GM18907 (cell line): Measurements from ENCODE around the gene MCHR1.

Experiments
- ATAC-seq: cut with Tn5 transposase; IDR thresholded peaks from one replicate; pipeline ENCODE4 v1.9.1; 2021; ENCODE audit warnings: mild to moderate bottlenecking, moderate library complexity; ENCODE audit not compliant: unreplicated experiment

Gene MCHR1

GRCh38 chr22:40720538-40721256 lies 41.4 kb downstream of the MCHR1 start:
- no peak for ATAC-seq

GRCh38 chr22:40721266-40721665 lies 42.0 kb downstream of the MCHR1 start:
- no peak for ATAC-seq

GRCh38 chr22:40723396-40723933 lies 44.2 kb downstream of the MCHR1 start:
- ATAC-seq: no peak

DNA sequence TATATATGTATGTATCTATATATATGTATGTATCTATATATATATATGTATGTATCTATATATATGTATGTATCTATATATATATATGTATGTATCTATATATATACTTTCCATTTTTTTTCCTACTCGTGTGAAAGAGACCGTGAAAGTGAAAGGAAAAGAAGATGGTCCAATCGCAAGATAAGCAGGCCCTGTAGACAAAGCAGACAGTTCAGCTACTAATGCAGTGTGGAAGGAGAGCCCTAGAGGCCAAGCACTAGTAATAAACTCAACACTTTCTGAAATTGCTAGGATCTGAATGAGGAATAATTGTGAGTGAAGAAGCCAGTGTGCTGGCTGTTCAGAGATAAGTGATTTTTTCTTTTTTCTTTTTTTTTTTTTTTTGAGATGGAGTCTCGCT lies 47.2 kb downstream of the MCHR1 start:
- ATAC-seq: no peak

DNA sequence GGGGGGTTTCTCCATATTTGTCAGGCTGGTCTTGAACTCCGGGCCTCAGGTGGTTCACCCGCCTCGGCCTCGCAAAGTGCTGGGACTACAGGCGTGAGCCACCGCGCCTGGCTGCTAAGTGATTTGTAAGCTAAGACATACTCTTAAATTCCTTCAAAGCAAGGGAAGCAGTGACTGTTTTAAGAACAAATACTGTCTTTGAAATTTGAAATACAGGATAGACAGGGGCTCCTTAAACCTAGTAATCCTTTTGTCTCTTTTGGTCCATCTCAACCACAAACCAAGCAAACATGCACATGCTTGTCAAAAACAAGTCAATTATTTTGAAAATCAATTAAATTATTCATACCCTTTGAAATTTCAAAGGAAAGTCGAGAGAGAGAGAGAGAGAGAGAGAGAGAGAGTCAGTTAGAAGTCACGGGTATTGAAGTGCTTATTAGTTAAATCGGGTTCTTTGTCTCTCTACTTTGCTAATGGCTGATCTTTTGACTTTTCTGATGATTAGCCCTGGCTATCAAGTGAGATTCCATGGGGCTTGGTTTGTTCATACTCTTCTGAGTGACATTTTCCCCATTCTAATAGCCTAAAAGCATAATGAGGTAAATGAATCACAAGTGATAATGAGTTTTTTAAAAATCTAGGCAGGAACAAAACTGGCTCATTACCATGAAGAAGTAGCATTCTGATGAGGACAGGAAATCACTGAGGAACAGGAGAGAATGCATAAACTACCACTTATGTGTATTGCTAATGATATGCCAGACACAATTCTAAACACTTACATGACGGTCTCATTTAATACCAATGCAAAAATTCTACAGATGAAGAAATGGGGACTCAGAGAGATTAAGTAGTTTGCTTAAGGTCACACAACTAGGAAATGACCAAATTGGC lies 48.0 kb downstream of the MCHR1 start:
- no peak for ATAC-seq

DNA sequence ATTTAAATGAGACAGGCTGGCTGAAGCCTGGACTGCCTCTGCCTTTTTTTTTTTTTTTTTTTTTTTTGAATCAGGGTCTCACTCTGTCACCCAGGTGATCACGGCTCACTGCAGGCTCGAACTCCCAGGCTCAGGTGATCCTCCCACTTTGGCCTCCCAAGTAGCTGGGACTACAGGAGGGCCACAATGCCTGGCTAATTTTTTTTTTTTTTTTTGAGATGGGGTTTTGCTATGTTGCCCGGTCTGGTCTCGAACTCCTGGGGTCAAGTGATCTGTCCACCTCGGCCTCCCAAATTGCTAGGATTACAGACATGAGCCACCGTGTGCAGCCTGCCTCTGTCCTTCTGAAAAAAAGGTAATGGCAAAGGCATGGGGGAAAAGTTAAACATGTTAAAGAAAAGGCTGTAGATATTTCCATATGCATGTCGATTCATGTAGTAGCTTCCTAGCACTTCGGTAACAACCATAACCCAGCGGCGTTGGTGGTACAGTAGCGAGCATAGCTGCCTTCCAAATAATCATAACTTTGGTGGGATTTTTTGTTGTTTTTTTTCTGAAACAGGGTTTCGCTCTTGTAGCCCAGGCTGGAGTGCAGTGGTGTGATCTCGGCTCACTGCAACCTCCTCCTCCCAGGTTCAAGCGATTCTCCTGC lies 48.8 kb downstream of the MCHR1 start:
- no peak for ATAC-seq

DNA sequence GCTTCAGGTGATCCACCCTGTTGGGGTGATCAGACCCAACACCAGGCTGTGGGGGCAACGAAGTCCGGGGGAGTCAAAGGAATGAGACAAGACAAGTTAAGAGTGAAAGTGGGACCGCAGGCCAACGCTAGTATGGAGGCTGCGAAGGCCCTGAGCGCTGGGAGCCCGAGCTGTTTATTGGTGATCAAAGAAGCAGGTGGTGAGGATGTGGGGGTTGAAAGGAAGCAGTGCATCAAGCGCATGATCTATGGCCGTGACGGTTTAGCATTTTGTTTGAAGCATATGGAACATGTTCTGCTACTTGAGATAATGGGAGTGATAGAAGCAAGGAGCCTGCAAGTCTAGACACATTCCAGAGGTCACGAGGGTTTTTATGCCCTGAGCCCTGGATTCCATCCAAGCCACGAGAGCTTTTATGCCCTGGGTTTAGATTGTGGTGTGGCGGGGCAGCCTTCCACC lies 49.5 kb downstream of the MCHR1 start:
- ATAC-seq: no peak

- ATAC-seq: no peak
Observed at GRCh38 chr22:40729284-40729683, 50.0 kb downstream of the MCHR1 start.
